ENCODE measurements around the gene KLF11. TPM values are rescaled to one million over a fixed set of nuclear protein-coding genes. Genes with fewer than 3 reads are reported as not detected.
A peak's percentile ranks its signal among the peaks of the same experiment; 100 is the strongest.
"Not testable (repeated sequence)": the region's sequence is repeated elsewhere in the genome, so short reads cannot be mapped to it uniquely, and the experiment has no call there.

KLF11 gene
- total RNA-seq, 3 donors from 2014 or later = 22.0 to 27.5 (median 22.2) TPM

GRCh38 chr2:10008809-10009176 lies 34.6 kb upstream of the KLF11 start:
- peak overlapping the region in 1 of 2 donors; percentile 84 for H3K27ac ChIP-seq
- H3K4me1 ChIP-seq = peaks cover 13 to 14% of the 10 kb centered on the region in 2 donors
- no peaks in the 10 kb centered on the region for H3K9me3 ChIP-seq
- TF ChIP-seq, protein P1, sequence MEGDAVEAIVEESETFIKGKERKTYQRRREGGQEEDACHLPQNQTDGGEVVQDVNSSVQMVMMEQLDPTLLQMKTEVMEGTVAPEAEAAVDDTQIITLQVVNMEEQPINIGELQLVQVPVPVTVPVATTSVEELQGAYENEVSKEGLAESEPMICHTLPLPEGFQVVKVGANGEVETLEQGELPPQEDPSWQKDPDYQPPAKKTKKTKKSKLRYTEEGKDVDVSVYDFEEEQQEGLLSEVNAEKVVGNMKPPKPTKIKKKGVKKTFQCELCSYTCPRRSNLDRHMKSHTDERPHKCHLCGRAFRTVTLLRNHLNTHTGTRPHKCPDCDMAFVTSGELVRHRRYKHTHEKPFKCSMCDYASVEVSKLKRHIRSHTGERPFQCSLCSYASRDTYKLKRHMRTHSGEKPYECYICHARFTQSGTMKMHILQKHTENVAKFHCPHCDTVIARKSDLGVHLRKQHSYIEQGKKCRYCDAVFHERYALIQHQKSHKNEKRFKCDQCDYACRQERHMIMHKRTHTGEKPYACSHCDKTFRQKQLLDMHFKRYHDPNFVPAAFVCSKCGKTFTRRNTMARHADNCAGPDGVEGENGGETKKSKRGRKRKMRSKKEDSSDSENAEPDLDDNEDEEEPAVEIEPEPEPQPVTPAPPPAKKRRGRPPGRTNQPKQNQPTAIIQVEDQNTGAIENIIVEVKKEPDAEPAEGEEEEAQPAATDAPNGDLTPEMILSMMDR (IDR thresholded peaks at IDR 0.05) = no peak
- no peak for TF ChIP-seq POLR2A (IDR thresholded peaks at IDR 0.05)
- TF ChIP-seq POLR2AphosphoS5 (IDR thresholded peaks at IDR 0.05) = no peak
- no peaks in the 10 kb centered on the region for H3K27me3 ChIP-seq
- H3K4me3 ChIP-seq = no peak overlapping the region
- intact Hi-C loops (cut with DNase I; ENCODE audit: low total_unique reads) = no loop called here
- DNase-seq (ENCODE audit: low spot score in 2 of 2) = peak in 1 of 2 donors; percentile 24
- no peaks in the 10 kb centered on the region for H3K36me3 ChIP-seq

- H3K27ac ChIP-seq = peak overlapping the region; percentile 61 to 84
- H3K9me3 ChIP-seq = no peaks in the 10 kb centered on the region
- no peaks in the 10 kb centered on the region for H3K36me3 ChIP-seq
- TF ChIP-seq, protein P1 (IDR thresholded peaks at IDR 0.05) = no peak
- DNase-seq (ENCODE audit: low spot score in 2 of 2) = peak in 1 of 2 donors; percentile 37
- H3K4me3 ChIP-seq = peak overlapping the region in 1 of 3 donors; percentile 9
- intact Hi-C loops (cut with DNase I; ENCODE audit: low total_unique reads) = no loop called here
- no peaks in the 10 kb centered on the region for H3K27me3 ChIP-seq
- peaks cover 13 to 14% of the 10 kb centered on the region in 2 donors for H3K4me1 ChIP-seq
These were observed 34.0 kb upstream of the KLF11 start for GRCh38 chr2:10009271-10009810.

GRCh38 chr2:10009811-10010781 lies 33.3 kb upstream of the KLF11 start:
- Histone ChIP-seq H3K36me3 (no peaks in the 10 kb centered on the region), H3K4me1 (peaks cover 13 to 14% of the 10 kb centered on the region in 2 donors), H3K4me3 (peak overlapping the region in 1 of 3 donors; percentile 9), H3K27ac (peak overlapping the region; percentile 61 to 84), H3K27me3 (no peaks in the 10 kb centered on the region), H3K9me3 (no peaks in the 10 kb centered on the region)
- DNase-seq (ENCODE audit: low spot score in 2 of 2) = peak; percentile 43 to 65
- TF ChIP-seq POLR2AphosphoS5 (IDR thresholded peaks at IDR 0.05) (peak in 1 of 3 donors; percentile 55), POLR2A (IDR thresholded peaks at IDR 0.05) (no peak)
- intact Hi-C loops (cut with DNase I; ENCODE audit: low total_unique reads) = no loop called here

GRCh38 chr2:10010861-10011605 lies 32.3 kb upstream of the KLF11 start:
- Histone ChIP-seq H3K27ac (peak overlapping the region in 1 of 2 donors; percentile 84), H3K4me1 (peaks cover 13 to 14% of the 10 kb centered on the region in 2 donors)
- H3K36me3 ChIP-seq; H3K9me3 ChIP-seq; H3K27me3 ChIP-seq; intact Hi-C loops (cut with DNase I; ENCODE audit: low total_unique reads); DNase-seq (ENCODE audit: low spot score in 2 of 2); H3K4me3 ChIP-seq: not testable (repeated sequence)

GRCh38 chr2:10011606-10012325 lies 31.6 kb upstream of the KLF11 start:
- H3K36me3 ChIP-seq; H3K9me3 ChIP-seq; H3K27me3 ChIP-seq; H3K27ac ChIP-seq; H3K4me3 ChIP-seq; intact Hi-C loops (cut with DNase I; ENCODE audit: low total_unique reads): not testable (repeated sequence)
- DNase-seq (ENCODE audit: low spot score in 2 of 2) = peak in 1 of 2 donors; percentile 50
- H3K4me1 ChIP-seq = peaks cover 13 to 14% of the 10 kb centered on the region in 2 donors

GRCh38 chr2:10012366-10012962 lies 30.9 kb upstream of the KLF11 start:
- H3K9me3 ChIP-seq; H3K4me3 ChIP-seq; H3K36me3 ChIP-seq; H3K27ac ChIP-seq; DNase-seq (ENCODE audit: low spot score in 2 of 2); intact Hi-C loops (cut with DNase I; ENCODE audit: low total_unique reads); H3K27me3 ChIP-seq: not testable (repeated sequence)
- H3K4me1 ChIP-seq = peaks cover 13 to 14% of the 10 kb centered on the region in 2 donors

Data from breast epithelium (tissue), 4 donors.